ENCODE data around the gene PARD6G. TPM values are rescaled to one million over a fixed set of nuclear protein-coding genes. Genes with fewer than 3 reads are reported as not detected.
A peak's percentile ranks its signal among the peaks of the same experiment; 100 is the strongest.

The PARD6G gene
- total and polyA plus RNA-seq, 9 of the 15 experiments (the other 6 are each of a cell fraction or from before 2014, with no cell fraction given), result 0.03 to 1.2 (median 0.26) TPM

DNA sequence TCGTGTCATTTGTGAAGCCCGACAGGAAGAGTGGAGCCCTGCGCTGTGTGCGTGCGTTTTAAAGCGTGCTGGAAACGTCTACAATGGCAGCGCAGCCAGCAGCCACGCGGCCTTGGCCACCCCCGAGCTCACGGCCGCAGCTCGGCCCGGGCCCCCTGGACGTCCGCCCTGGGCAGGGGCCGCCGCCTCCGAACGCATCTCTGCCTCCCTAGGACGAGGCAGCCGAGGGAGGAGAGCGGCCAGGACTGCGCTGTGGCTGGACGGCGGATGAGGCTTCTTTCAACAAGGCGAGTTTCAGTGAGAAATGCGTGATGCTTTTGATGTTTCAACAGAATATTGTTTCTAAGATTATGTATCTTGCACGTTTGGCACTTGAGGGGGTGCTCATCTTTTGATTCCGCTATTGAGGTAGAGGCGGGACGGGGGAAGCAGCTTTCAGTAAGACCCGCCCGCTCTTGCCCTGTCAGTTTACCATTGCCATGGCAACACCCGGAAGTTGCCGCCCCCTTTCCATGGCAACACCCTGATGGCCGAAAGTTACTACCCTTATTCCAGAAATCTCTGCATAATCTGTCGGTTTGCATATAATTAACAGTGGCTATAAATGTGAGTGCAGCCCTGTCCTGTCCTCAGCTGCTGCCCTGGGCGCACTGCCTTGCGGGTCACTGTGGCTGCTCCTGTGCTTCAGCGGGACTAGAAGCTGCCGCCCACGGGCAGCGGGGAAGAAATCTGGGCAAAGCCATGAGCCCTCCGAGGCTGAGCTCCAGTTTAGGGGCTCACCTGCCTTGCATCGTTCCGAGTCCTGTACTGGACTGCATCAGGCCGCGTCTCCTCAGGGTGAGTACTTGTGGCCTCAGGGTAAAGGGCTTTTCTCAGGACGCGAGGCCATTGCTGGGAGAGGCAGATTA is 99.6 kb downstream of the PARD6G start (continued):
- no peak for TF ChIP-seq TCFL5 (CRISPR knock-in tag; conservative IDR thresholded peaks at IDR 0.05)
- 0 out of 2 replicates have a peak, but pooled peaks have one; percentile 27 for TF ChIP-seq GABPB1 (CRISPR knock-in tag; IDR thresholded peaks at IDR 0.05)
- peak; percentile 35 for TF ChIP-seq POLR2G (IDR thresholded peaks at IDR 0.05; ENCODE audit: low read depth, low read length)

GRCh38 chr18:80147037-80147417 is 100.3 kb downstream of the PARD6G start:
- FAIRE-seq (no peak), ATAC-seq (no peak), DNase-seq (ENCODE audit: extremely low read depth in 1 of 4, low spot score in 3 of 4) (no peak)
- in situ Hi-C loops (cut with MboI) (no loop called here), intact Hi-C loops (cut with micrococcal nuclease) (no loop called here)
- Histone ChIP-seq H4K20me1 (replicated peaks; ENCODE audit: control insufficient read depth, insufficient read depth, low read length) (no peaks in the 10 kb centered on the region), H3K79me2 (ENCODE audit: control insufficient read depth, insufficient read depth, low read length) (no peaks in the 10 kb centered on the region), H3K4me3 (no peak overlapping the region), H3K9ac (ENCODE audit: insufficient read depth in 1 of 2, low read depth in 2 of 2, low read length in 2 of 2) (no peak overlapping the region), H3K9me1 (ENCODE audit: control insufficient read depth, insufficient read depth, low read length) (peaks cover 2% of the 10 kb centered on the region), H3K9me3 (replicated peaks; ENCODE audit: control insufficient read depth, insufficient read depth, low read depth, low read length) (no peaks in the 10 kb centered on the region), H3K4me1 (replicated peaks in 1 of 2; ENCODE audit: control insufficient read depth in 2 of 2, insufficient read depth in 2 of 2, low read length in 2 of 2) (peaks cover 0 to 3% of the 10 kb centered on the region in 2 experiments; a peak in 1 of 5 replicates), H3K4me2 (ENCODE audit: insufficient read depth, low read length) (no peak overlapping the region), H3K27me3 (ENCODE audit: control insufficient read depth in 2 of 2, insufficient read depth in 2 of 2, low read length in 2 of 2) (no peaks in the 10 kb centered on the region), H3K36me3 (ENCODE audit: control insufficient read depth, insufficient read depth, low read length) (peaks cover 7% of the 10 kb centered on the region; the same call in 2 of the 3 replicates), H2AFZ (ENCODE audit: low read depth, low read length) (no peak overlapping the region), H3K27ac (ENCODE audit: extremely low read depth, low read depth, low read length) (no peak overlapping the region)
- BruUV-seq (replicated peaks), result no TSS peak
- TF ChIP-seq NBN (IDR thresholded peaks at IDR 0.05; ENCODE audit: low read depth) (no peak), SPI1 (IDR thresholded peaks at IDR 0.05; ENCODE audit: borderline replicate concordance, low read depth, low read length) (no peak), ASH1L (IDR thresholded peaks at IDR 0.05; ENCODE audit: borderline replicate concordance, low read depth, partially characterized antibody) (no peak), HOMEZ (CRISPR knock-in tag; IDR thresholded peaks at IDR 0.05) (no peak), ZNF41 (CRISPR knock-in tag; conservative IDR thresholded peaks at IDR 0.05) (no peak), CEBPG (CRISPR knock-in tag; IDR thresholded peaks at IDR 0.05) (no peak), CEBPG (tag; conservative IDR thresholded peaks at IDR 0.05 in 1 of 2, IDR thresholded peaks at IDR 0.05 in 1 of 2) (no peak)
- TF ChIP-seq, protein P1, sequence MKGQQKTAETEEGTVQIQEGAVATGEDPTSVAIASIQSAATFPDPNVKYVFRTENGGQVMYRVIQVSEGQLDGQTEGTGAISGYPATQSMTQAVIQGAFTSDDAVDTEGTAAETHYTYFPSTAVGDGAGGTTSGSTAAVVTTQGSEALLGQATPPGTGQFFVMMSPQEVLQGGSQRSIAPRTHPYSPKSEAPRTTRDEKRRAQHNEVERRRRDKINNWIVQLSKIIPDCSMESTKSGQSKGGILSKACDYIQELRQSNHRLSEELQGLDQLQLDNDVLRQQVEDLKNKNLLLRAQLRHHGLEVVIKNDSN (CRISPR knock-in tag; IDR thresholded peaks at IDR 0.05), result no peak
- TF ChIP-seq, protein P2, sequence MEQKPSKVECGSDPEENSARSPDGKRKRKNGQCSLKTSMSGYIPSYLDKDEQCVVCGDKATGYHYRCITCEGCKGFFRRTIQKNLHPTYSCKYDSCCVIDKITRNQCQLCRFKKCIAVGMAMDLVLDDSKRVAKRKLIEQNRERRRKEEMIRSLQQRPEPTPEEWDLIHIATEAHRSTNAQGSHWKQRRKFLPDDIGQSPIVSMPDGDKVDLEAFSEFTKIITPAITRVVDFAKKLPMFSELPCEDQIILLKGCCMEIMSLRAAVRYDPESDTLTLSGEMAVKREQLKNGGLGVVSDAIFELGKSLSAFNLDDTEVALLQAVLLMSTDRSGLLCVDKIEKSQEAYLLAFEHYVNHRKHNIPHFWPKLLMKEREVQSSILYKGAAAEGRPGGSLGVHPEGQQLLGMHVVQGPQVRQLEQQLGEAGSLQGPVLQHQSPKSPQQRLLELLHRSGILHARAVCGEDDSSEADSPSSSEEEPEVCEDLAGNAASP (IDR thresholded peaks at IDR 0.05), result no peak
- TF ChIP-seq, protein P3, sequence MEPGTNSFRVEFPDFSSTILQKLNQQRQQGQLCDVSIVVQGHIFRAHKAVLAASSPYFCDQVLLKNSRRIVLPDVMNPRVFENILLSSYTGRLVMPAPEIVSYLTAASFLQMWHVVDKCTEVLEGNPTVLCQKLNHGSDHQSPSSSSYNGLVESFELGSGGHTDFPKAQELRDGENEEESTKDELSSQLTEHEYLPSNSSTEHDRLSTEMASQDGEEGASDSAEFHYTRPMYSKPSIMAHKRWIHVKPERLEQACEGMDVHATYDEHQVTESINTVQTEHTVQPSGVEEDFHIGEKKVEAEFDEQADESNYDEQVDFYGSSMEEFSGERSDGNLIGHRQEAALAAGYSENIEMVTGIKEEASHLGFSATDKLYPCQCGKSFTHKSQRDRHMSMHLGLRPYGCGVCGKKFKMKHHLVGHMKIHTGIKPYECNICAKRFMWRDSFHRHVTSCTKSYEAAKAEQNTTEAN (CRISPR knock-in tag; IDR thresholded peaks at IDR 0.05), result no peak
- CTCF ChIA-PET (ENCODE audit: low intra/inter-chr PET ratio), result no interaction called here
- POLR2A ChIA-PET, result interaction anchor here (0.6 to 1.1 kb wide), 2 partner anchors 9 to 36 kb away, joined by 3 read pairs; no protein-coding TSS in a partner anchor
- WGBS (ENCODE audit: insufficient coverage, low coverage, missing lambda C conversion rate), result 94% methylated on average over 12 of the region's 12 CpGs
